Activated CD4-positive, CD25-positive, alpha-beta regulatory T cell (primary cell): ENCODE data around the gene GAB3.
"Not testable (repeated sequence)": the region's sequence is repeated elsewhere in the genome, so short reads cannot be mapped to it uniquely, and the experiment has no call there.

Experiments
- DNase-seq, 4 experiments: peaks; one replicate each; lab custom pipeline; 2025; lab: John Stamatoyannopoulos, UW

The GAB3 gene

DNA sequence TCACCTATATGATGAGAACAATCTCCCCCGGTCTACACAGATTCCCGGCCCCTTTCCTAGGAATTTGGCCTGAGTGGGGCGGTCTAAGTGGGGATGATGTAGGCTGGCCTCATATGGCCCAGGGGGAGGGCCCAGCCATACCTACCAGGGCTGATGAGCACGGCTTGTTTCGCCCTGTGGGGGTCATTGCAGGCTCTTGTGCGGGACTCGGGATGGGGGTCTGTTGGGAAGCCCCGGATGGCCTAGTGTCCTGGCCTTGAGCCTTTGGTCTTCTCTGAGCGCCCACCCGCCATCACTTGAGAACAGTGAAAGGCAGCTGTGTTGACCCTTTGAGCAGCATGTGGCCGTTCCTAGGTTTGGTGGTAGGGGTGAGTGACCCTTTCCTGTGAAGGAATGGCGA lies 92.7 kb downstream of the GAB3 start:
- no peak for DNase-seq

DNA sequence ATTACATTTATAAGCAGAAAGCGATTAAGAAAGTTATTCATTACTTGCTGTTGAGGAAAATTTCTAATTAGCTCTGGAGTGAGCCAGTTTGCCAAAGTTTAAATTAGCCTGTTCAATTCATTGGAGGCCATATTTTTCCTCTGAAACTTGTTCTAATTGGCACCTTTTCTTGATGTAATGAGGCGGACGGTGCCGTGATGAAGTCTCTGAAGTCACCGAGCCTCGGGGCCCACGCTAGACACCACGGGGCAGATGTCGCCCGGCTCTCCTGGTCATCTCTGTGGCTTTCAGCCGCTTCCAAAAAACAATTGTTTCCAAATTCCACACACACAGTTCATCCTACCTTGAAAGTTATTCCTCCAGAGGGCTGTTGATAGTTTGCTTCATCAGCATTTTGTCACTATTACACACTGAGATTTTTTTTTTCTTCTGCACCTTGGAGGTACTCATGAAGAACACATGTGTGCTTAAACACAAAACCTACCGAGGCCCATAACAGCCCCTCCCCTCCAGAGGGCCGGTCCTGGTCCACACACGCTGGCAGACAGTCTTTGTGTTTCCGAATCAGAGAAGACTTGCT lies 93.6 kb downstream of the GAB3 start:
- no peak for DNase-seq

GRCh38 chrX:154655786-154656185 lies 95.1 kb downstream of the GAB3 start:
- DNase-seq, result no peak

DNA sequence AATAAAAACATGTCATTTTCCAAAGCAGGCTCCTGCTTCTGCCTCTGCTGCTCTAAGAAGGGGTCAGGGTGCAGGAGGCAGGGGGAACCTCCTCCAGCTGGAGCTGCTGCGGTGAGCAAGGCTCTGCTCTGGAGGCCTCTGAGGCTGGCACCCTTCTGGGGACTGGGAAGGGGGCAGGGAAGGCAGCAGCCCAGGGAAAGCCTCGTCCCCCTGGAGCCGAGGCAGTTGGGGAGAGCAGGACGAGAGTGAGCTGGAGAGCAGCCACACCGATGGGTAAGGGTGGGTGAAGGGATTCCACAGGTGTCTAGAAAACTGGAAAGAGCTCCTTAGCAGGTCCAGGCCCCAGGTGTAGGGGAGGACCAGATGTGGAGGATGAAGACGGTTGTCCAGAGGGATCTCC lies 95.5 kb downstream of the GAB3 start:
- DNase-seq, result no peak

DNA sequence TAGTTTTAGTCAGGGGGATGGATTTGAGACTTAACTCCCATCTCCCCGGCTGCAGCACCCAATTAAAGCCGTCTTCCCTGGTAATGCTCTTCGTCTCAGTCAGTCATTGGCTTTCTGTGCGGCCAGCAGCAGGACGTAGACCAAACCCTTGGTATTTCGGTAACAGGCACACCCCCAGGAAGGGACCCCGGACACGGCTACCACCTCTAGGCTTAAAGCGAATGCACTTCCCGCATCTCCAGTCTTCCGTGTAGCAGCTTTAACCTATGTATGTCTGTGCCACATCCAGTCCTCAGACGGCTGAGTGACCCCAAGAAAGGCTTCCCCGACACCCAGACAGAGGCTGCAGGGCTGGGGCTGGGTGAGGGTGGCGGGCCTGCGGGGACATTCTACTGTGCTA lies 96.0 kb downstream of the GAB3 start:
- DNase-seq, result no peak

GRCh38 chrX:154654372-154654771 lies 96.5 kb downstream of the GAB3 start:
- no peak for DNase-seq

DNA sequence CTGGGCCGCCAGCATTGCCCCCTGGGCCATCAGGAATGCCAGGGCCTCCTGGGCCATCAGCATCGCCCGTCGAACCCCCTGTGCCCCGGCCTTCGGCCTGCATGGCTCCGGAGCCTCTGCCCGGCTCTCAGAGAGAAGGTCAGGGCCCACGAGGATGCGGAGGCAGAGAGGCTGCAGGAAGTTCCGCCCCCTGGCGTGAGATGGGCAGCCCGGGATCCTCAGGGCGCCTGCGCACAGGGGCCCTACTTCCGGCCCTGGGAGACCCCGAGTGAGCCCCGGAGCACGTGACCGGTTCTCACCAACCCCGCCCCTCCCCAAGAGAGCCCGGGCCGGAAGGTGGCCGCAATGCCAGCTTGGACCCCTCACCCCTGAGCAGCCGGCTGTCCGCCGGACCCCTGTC lies 97.5 kb downstream of the GAB3 start, which contains the start of gene CTAG2:
Gene CTAG2 (minus strand): TSS at position 167 of the 400 bp plus-strand sequence. CDS start 64 bp downstream, at position 103.
- not testable (repeated sequence) for DNase-seq

- no peak for DNase-seq
Measured at GRCh38 chrX:154653048-154653401, 97.9 kb downstream of the GAB3 start.

- DNase-seq, result no peak
Measured at GRCh38 chrX:154652311-154653047, 98.4 kb downstream of the GAB3 start.

GRCh38 chrX:154650221-154650510 lies 100.7 kb downstream of the GAB3 start:
- no peak for DNase-seq

GRCh38 chrX:154649503-154650220 lies 101.2 kb downstream of the GAB3 start:
- no peak for DNase-seq

- no peak for DNase-seq
Measured at GRCh38 chrX:154648931-154649330, 101.9 kb downstream of the GAB3 start.

- DNase-seq, result not testable (repeated sequence)
Measured at GRCh38 chrX:154645745-154646378, 105.0 kb downstream of the GAB3 start.

- DNase-seq, result not testable (repeated sequence)
Measured at GRCh38 chrX:154643708-154644107, 107.2 kb downstream of the GAB3 start.

DNA sequence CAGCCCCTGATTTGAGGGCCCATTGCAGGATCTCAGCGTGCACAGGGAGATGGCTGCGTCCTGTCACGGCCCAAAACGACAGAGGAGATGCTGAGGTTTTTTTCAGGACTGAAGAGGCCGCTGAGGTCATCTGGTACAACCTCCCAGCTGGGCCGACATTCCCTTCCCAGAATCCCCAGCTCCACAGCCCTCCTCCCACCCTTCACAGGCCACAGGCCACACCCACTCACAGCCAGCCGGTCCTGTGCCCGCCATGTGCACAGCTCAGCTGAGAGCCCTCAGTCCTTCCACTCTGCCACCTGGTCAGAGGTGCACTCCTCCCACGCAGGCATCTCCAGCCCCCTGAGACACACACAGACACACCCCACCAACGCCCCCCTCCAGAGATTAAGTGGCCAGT lies 109.1 kb downstream of the GAB3 start:
- not testable (repeated sequence) for DNase-seq

DNA sequence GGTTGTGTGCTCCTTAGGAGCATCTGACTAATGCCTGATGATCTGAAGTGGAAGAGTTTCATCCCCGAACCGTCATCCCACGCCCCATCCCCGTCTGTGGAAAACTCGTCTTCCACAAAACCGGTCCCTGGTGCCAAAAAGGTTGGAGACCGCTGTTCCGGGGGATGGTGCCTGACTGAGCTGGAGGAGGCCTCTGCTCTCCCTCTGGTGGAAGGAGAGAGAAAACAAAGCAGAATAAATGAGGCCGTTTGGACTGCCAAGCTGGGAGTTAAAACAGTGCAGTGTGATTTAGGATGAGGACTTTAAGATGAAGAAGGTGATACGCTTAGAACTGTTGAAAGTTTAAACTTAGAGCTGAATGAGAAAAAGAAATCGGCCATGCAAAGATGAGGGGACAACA lies 117.2 kb downstream of the GAB3 start:
- DNase-seq, result not testable (repeated sequence)

DNA sequence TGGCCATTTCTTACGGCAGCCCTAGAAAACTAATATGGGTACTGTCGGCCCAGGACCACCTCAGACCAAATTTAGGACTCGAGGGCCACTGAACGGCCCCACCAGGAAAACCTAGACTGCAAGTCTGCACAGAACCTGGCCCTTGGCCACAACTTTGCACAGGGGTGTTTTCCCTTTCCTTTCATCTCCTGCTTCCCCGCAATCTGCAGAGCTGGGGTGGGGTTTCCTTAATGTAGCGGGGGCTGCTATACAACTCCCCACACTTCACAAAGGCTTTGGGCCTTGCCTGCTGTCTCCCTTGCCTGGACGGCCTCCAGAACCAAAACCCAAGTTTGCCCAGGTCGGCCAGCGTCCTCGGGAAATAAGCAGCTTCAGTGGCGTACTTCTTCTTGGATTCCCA lies 119.9 kb downstream of the GAB3 start:
- DNase-seq, result not testable (repeated sequence)

- DNase-seq, result not testable (repeated sequence)
Measured at GRCh38 chrX:154628960-154629359, 121.9 kb downstream of the GAB3 start.
